Measurements from ENCODE around the gene TMEM60. TPM values are rescaled to one million over a fixed set of nuclear protein-coding genes. Genes with fewer than 3 reads are reported as not detected.

The TMEM60 gene
- total and polyA plus RNA-seq, 11 donors: 5.4 to 16.3 (median 8.7) TPM

- H3K4me1 ChIP-seq: peaks cover 0 to 70% (median 24%) of the 10 kb centered on the region in 12 donors
- intact Hi-C loops (cut with DNase I): no loop called here
- peak overlapping the region in 8 of 12 donors; percentile 65 to 94 (median 88) for H3K4me3 ChIP-seq
- DNase-seq: no peak
- WGBS, 4 donors: 42 to 51% (median 48%) methylated on average over 4 of the region's 4 CpGs
- peak overlapping the region in 4 of 12 donors; percentile 88 to 91 (median 90) for H3K27ac ChIP-seq
- H3K36me3 ChIP-seq: peaks cover 0 to under 1% (median 0%) of the 10 kb centered on the region in 9 donors
- no peak for ATAC-seq
- no peak for TF ChIP-seq POLR2A (IDR thresholded peaks at IDR 0.05)
- TF ChIP-seq CTCF (IDR thresholded peaks at IDR 0.05): no peak
- H3K9me3 ChIP-seq: no peaks in the 10 kb centered on the region
- H3K27me3 ChIP-seq: no peaks in the 10 kb centered on the region
These were observed 1.9 kb upstream of the TMEM60 start for GRCh38 chr7:77800158-77800557.

- no peak for TF ChIP-seq CTCF (IDR thresholded peaks at IDR 0.05)
- no peak for TF ChIP-seq POLR2A (IDR thresholded peaks at IDR 0.05)
- peak overlapping the region; percentile 69 to 92 (median 87) for H3K27ac ChIP-seq
- DNase-seq (peak; percentile 35 to 75 (median 44)), ATAC-seq (peak in 2 of 4 donors; percentile 1 to 15)
- H3K9me3 ChIP-seq: no peaks in the 10 kb centered on the region
- H3K4me3 ChIP-seq: peak overlapping the region; percentile 65 to 94 (median 88)
- intact Hi-C loops (cut with DNase I): loop anchor here in 2 of 10 donors (2.0 to 5.0 kb wide), 3 partner anchors 38 to 218 kb away; partner anchors contain the start of gene RSBN1L (in 1 of the 2)
- no peaks in the 10 kb centered on the region for H3K27me3 ChIP-seq
- H3K4me1 ChIP-seq: peaks cover 0 to 79% (median 24%) of the 10 kb centered on the region in 12 donors
- WGBS, 4 donors: 1 to 3% (median 2%) methylated on average over 24 to 55 of the region's 55 CpGs
- H3K36me3 ChIP-seq: peaks cover 0 to 8% (median 0%) of the 10 kb centered on the region in 9 donors
These were observed 1.1 kb upstream of the TMEM60 start for GRCh38 chr7:77799078-77799964.

GRCh38 chr7:77797734-77798393, 370 bp downstream of the TMEM60 start:
- 0 to 1% (median 0%) methylated on average over 24 to 35 of the region's 35 CpGs for WGBS, 4 donors
- H3K4me1 ChIP-seq: peaks cover 0 to 75% (median 26%) of the 10 kb centered on the region in 12 donors

More at GRCh38 chr7:77797734-77798393, 370 bp downstream of the TMEM60 start:
- peaks cover 0 to 15% (median 0%) of the 10 kb centered on the region in 9 donors for H3K36me3 ChIP-seq
- intact Hi-C loops (cut with DNase I): loop anchor here in 4 of 10 donors (1.0 to 5.0 kb wide), 5 partner anchors 32 to 219 kb away; partner anchors contain the start of gene RSBN1L (in 2 of the 4)
- DNase-seq (peak in 3 of 5 donors; percentile 49 to 64 (median 49)), ATAC-seq (peak; percentile 20 to 23 (median 22))
- TF ChIP-seq POLR2A (IDR thresholded peaks at IDR 0.05) (peak in 1 of 2 donors; percentile 28), CTCF (IDR thresholded peaks at IDR 0.05) (no peak)
- H3K27ac ChIP-seq: peak overlapping the region in 11 of 12 donors; percentile 59 to 91 (median 85)
- no peaks in the 10 kb centered on the region for H3K27me3 ChIP-seq
- peak overlapping the region; percentile 65 to 98 (median 88) for H3K4me3 ChIP-seq
- no peaks in the 10 kb centered on the region for H3K9me3 ChIP-seq

Data from heart left ventricle (tissue), 16 donors.